ENCODE results near the gene TXNDC17. TPM values are rescaled to one million over a fixed set of nuclear protein-coding genes. Genes with fewer than 3 reads are reported as not detected.

TXNDC17 gene
- total and polyA plus RNA-seq, 2 of the 4 experiments (the other 2 are of a cell fraction) = 45.0 to 494 TPM

- DNase-seq (no peak), ATAC-seq (ENCODE audit: low read depth) (no peak)
- Histone ChIP-seq H2AK5ac (ENCODE audit: low read depth, low read length) (no peak overlapping the region), H3K18ac (ENCODE audit: low read depth, low read length) (no peak overlapping the region), H3K23ac (ENCODE audit: low read depth, low read length) (no peak overlapping the region), H4K5ac (ENCODE audit: low read depth, low read length) (no peak overlapping the region), H3K4ac (ENCODE audit: low read depth, low read length) (no peak overlapping the region), H2BK120ac (ENCODE audit: low read depth, low read length) (no peak overlapping the region), H4K91ac (ENCODE audit: insufficient read depth, low read depth, low read length) (no peak overlapping the region), H3K14ac (replicated peaks; ENCODE audit: low read depth, low read length) (no peak overlapping the region), H3K9me1 (ENCODE audit: insufficient read depth, low read length) (no peaks in the 10 kb centered on the region), H3K4me1 (ENCODE audit: control insufficient read depth, insufficient read depth, low read length) (no peaks in the 10 kb centered on the region), H2BK20ac (ENCODE audit: low read depth, low read length) (no peak overlapping the region), H4K20me1 (ENCODE audit: insufficient read depth, low read length) (no peaks in the 10 kb centered on the region), H3K36me3 (ENCODE audit: control insufficient read depth, insufficient read depth, low read length) (no peaks in the 10 kb centered on the region), H3K56ac (ENCODE audit: extremely low read depth, insufficient read depth, low read length) (no peak overlapping the region), H3K27ac (ENCODE audit: insufficient read depth, low read length) (no peak overlapping the region), H3K79me1 (ENCODE audit: low read depth in 1 of 2, low read length in 2 of 2) (no peaks in the 10 kb centered on the region), H2AK9ac (replicated peaks; ENCODE audit: low read depth, low read length, poor library complexity) (no peak overlapping the region), H3K9ac (ENCODE audit: low read depth, low read length) (no peak overlapping the region), H4K8ac (ENCODE audit: low read depth in 2 of 2, low read length in 2 of 2) (no peak overlapping the region), H3K4me3 (ENCODE audit: insufficient read depth, low read depth, low read length) (no peak overlapping the region), H3K4me2 (ENCODE audit: low read depth, low read length) (no peak overlapping the region), H2BK5ac (ENCODE audit: low read depth, low read length, poor library complexity, severe bottlenecking) (no peak overlapping the region), H3K27me3 (ENCODE audit: control insufficient read depth, insufficient read depth, low read length) (peaks cover 25% of the 10 kb centered on the region), H2BK15ac (ENCODE audit: low read depth, low read length) (no peak overlapping the region), H3K9me3 (ENCODE audit: control insufficient read depth, insufficient read depth, low read length) (no peaks in the 10 kb centered on the region), H2AFZ (replicated peaks; ENCODE audit: low read length, poor library complexity) (no peak overlapping the region)
- dilution Hi-C loops (cut with HindIII; ENCODE audit: low sequenced_read_pairs, unreplicated experiment) (no loop called here), intact Hi-C loops (cut with micrococcal nuclease) (no loop called here), in situ Hi-C loops (cut with MboI; ENCODE audit: low sequenced_read_pairs) (no loop called here)
- no TSS peak for BruUV-seq (replicated peaks)
- TF ChIP-seq ELK1 (IDR thresholded peaks at IDR 0.05; ENCODE audit: borderline replicate concordance, low read depth, low read length) (no peak), MAFK (IDR thresholded peaks at IDR 0.05; ENCODE audit: low read depth, low read length) (no peak), FOS (IDR thresholded peaks at IDR 0.05; ENCODE audit: low read depth, low read length) (no peak), NFE2L2 (IDR thresholded peaks at IDR 0.05; ENCODE audit: low read depth, low read length) (no peak), POLR2A (IDR thresholded peaks at IDR 0.05; ENCODE audit: low read depth, low read length) (no peak), MXI1 (IDR thresholded peaks at IDR 0.05; ENCODE audit: borderline replicate concordance, low read depth, low read length) (no peak), RAD21 (IDR thresholded peaks at IDR 0.05; ENCODE audit: low read length) (no peak), SMC3 (IDR thresholded peaks at IDR 0.05; ENCODE audit: low read depth, low read length) (no peak), RCOR1 (IDR thresholded peaks at IDR 0.05; ENCODE audit: insufficient replicate concordance, low read length) (no peak), BHLHE40 (IDR thresholded peaks at IDR 0.05; ENCODE audit: low read depth, low read length) (no peak), CHD1 (IDR thresholded peaks at IDR 0.05; ENCODE audit: low read depth, low read length) (no peak), CEBPB (IDR thresholded peaks at IDR 0.05; ENCODE audit: low read depth, low read length) (no peak), MAZ (IDR thresholded peaks at IDR 0.05; ENCODE audit: borderline replicate concordance, low read depth, low read length) (no peak), RFX5 (IDR thresholded peaks at IDR 0.05; ENCODE audit: low read depth, low read length) (no peak)
- TF ChIP-seq, protein P1, sequence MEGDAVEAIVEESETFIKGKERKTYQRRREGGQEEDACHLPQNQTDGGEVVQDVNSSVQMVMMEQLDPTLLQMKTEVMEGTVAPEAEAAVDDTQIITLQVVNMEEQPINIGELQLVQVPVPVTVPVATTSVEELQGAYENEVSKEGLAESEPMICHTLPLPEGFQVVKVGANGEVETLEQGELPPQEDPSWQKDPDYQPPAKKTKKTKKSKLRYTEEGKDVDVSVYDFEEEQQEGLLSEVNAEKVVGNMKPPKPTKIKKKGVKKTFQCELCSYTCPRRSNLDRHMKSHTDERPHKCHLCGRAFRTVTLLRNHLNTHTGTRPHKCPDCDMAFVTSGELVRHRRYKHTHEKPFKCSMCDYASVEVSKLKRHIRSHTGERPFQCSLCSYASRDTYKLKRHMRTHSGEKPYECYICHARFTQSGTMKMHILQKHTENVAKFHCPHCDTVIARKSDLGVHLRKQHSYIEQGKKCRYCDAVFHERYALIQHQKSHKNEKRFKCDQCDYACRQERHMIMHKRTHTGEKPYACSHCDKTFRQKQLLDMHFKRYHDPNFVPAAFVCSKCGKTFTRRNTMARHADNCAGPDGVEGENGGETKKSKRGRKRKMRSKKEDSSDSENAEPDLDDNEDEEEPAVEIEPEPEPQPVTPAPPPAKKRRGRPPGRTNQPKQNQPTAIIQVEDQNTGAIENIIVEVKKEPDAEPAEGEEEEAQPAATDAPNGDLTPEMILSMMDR (conservative IDR thresholded peaks at IDR 0.05; ENCODE audit: low read depth, low read length) = no peak
- TF ChIP-seq, protein P2, sequence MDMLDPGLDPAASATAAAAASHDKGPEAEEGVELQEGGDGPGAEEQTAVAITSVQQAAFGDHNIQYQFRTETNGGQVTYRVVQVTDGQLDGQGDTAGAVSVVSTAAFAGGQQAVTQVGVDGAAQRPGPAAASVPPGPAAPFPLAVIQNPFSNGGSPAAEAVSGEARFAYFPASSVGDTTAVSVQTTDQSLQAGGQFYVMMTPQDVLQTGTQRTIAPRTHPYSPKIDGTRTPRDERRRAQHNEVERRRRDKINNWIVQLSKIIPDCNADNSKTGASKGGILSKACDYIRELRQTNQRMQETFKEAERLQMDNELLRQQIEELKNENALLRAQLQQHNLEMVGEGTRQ (IDR thresholded peaks at IDR 0.05; ENCODE audit: low read depth, low read length) = no peak
- POLR2A ChIA-PET (ENCODE audit: unreplicated experiment) = no interaction called here
- CTCF ChIA-PET = no interaction called here
- no CpG with 5 or more reads among the region's 6 CpGs for WGBS, 2 experiments (ENCODE audit: extremely low coverage in 2 of 2, insufficient read length in 1 of 2)
Measured at GRCh38 chr17:6670999-6671398, 30.1 kb downstream of the TXNDC17 start.

Measured in IMR-90 (cell line).